ENCODE data around the gene SEPTIN7.

- TF ChIP-seq, protein P1, sequence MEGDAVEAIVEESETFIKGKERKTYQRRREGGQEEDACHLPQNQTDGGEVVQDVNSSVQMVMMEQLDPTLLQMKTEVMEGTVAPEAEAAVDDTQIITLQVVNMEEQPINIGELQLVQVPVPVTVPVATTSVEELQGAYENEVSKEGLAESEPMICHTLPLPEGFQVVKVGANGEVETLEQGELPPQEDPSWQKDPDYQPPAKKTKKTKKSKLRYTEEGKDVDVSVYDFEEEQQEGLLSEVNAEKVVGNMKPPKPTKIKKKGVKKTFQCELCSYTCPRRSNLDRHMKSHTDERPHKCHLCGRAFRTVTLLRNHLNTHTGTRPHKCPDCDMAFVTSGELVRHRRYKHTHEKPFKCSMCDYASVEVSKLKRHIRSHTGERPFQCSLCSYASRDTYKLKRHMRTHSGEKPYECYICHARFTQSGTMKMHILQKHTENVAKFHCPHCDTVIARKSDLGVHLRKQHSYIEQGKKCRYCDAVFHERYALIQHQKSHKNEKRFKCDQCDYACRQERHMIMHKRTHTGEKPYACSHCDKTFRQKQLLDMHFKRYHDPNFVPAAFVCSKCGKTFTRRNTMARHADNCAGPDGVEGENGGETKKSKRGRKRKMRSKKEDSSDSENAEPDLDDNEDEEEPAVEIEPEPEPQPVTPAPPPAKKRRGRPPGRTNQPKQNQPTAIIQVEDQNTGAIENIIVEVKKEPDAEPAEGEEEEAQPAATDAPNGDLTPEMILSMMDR (conservative IDR thresholded peaks at IDR 0.05): no peak
- TF ChIP-seq ZFX (IDR thresholded peaks at IDR 0.05): no peak
Measured at GRCh38 chr7:35771776-35772175, 29.1 kb upstream of the SEPTIN7 start.
